PC-3 (cell line): ENCODE results near the gene SLC4A2. TPM values are rescaled to one million over a fixed set of nuclear protein-coding genes. Genes with fewer than 3 reads are reported as not detected.

Source experiments
- ATAC-seq: fragments of 200-7000 bp; cut with Tn5 transposase; 2 replicates; pipeline ENCODE4 v1.9.1; 2020; ENCODE audit warnings: mild to moderate bottlenecking, moderate library complexity
- BruUV-seq: library from RNA; stranded (reverse); fragments of 400-500 nt; replicated peaks from 2 replicates; lab custom pipeline; 2021; lab: Mats Ljungman, UMichigan
- CTCF ChIA-PET: fragments of 300-600 bp; sonication (Branson Sonifier 250); formaldehyde crosslinking; loops from one replicate; lab custom pipeline; 2022; ENCODE audit warnings: antibody characterized with exemption; lab: Charles Lee
- POLR2A ChIA-PET: fragments of 300-600 bp; sonication (Branson Sonifier 250); formaldehyde crosslinking; loops from one replicate; lab custom pipeline; 2022; ENCODE audit warnings: antibody characterized with exemption; ENCODE audit not compliant: unreplicated experiment; lab: Charles Lee
- DNase-seq: peaks from one replicate; pipeline ENCODE4 v3.0.0-alpha.2; 2015
- H2AFZ ChIP-seq: fragments of 300-600 bp; sonication (generic); 2 replicates; pipeline ENCODE4 v1.6.0; 2016; ENCODE audit warnings: antibody characterized with exemption, low read length
- H3F3A ChIP-seq: fragments of 300-600 bp; sonication (generic); one replicate; pipeline ENCODE4 v1.6.0; 2017; ENCODE audit warnings: antibody characterized with exemption, low read length, control low read depth, mild to moderate bottlenecking; ENCODE audit not compliant: unreplicated experiment
- H3K27ac ChIP-seq: fragments of 300-600 bp; sonication (generic); 2 replicates; pipeline ENCODE4 v1.5.1; 2016; ENCODE audit warnings: mild to moderate bottlenecking, low read length
- H3K27me3 ChIP-seq: fragments of 300-600 bp; sonication (generic); 2 replicates; pipeline ENCODE4 v1.6.1; 2016; ENCODE audit warnings: low read length, mixed read lengths
- H3K36me3 ChIP-seq: fragments of 300-600 bp; sonication (generic); 2 replicates; pipeline ENCODE4 v1.6.1; 2016; ENCODE audit warnings: low read depth, mixed run types, low read length, mixed read lengths
- H3K4me1 ChIP-seq: fragments of 300-600 bp; sonication (generic); 2 replicates; pipeline ENCODE4 v1.5.1; 2016; ENCODE audit warnings: low read length; ENCODE audit not compliant: insufficient read depth
- H3K4me2 ChIP-seq: fragments of 300-600 bp; sonication (generic); 2 replicates; pipeline ENCODE4 v1.6.0; 2016; ENCODE audit warnings: low read length
- H3K4me3 ChIP-seq: fragments of 300-600 bp; sonication (generic); 2 replicates; pipeline ENCODE4 v1.5.1; 2016; ENCODE audit warnings: mild to moderate bottlenecking, low read length, mixed read lengths
- H3K79me2 ChIP-seq: fragments of 300-600 bp; sonication (generic); 2 replicates; pipeline ENCODE4 v1.6.1; 2017; ENCODE audit warnings: low read length, mixed read lengths
- H3K9ac ChIP-seq: fragments of 300-600 bp; sonication (generic); 2 replicates; pipeline ENCODE4 v1.6.0; 2016; ENCODE audit warnings: mild to moderate bottlenecking, low read length
- H3K9me2 ChIP-seq: fragments of 300-600 bp; sonication (generic); replicated peaks from 2 replicates; pipeline ENCODE4 v1.6.1; 2016; ENCODE audit warnings: mixed run types, low read length, mixed read lengths
- H3K9me3 ChIP-seq: fragments of 300-600 bp; sonication (generic); 2 replicates; pipeline ENCODE4 v1.6.1; 2016; ENCODE audit warnings: low read length, mixed read lengths
- H4K20me1 ChIP-seq: fragments of 300-600 bp; sonication (generic); 2 replicates; pipeline ENCODE4 v1.6.1; 2016; ENCODE audit warnings: low read length, mixed read lengths
- CTCF ChIP-seq: fragments of 300-600 bp; sonication (generic); conservative IDR thresholded peaks from 2 replicates; pipeline ENCODE4 v1.5.1; 2017; ENCODE audit warnings: antibody characterized with exemption, low read depth, mild to moderate bottlenecking, low read length
- EZH2 ChIP-seq: fragments of 300-600 bp; sonication (generic); IDR thresholded peaks from one replicate; pipeline ENCODE4 v1.6.1; 2017; ENCODE audit warnings: antibody characterized with exemption, mild to moderate bottlenecking, low read length; ENCODE audit not compliant: unreplicated experiment
- EZH2phosphoT487 ChIP-seq: fragments of 300-600 bp; sonication (generic); IDR thresholded peaks from 2 replicates; pipeline ENCODE4 v1.6.1; 2018; ENCODE audit warnings: mild to moderate bottlenecking, antibody characterized with exemption, low read length, borderline replicate concordance
- intact Hi-C: fragments of 100-400 bp; cut with micrococcal nuclease; formaldehyde crosslinking; loops from 2 replicates; pipeline ENCODE4 v1.9.0; 2023
- total RNA-seq: library from RNA; depleted of rRNA; stranded (reverse); fragments of >200 nt; gene quantifications from 2 replicates; pipeline ENCODE4 v1.2.3, GENCODE V29; 2014

Gene SLC4A2
- total RNA-seq, 1 experiment from 2014 or later, result 284 TPM

- Histone ChIP-seq H3K27me3 (no peaks in the 10 kb centered on the region), H3K4me3 (no peak overlapping the region), H3K79me2 (no peaks in the 10 kb centered on the region), H3K9me3 (no peaks in the 10 kb centered on the region), H3K36me3 (no peaks in the 10 kb centered on the region), H3K9ac (no peak overlapping the region), H3K9me2 (no peaks in the 10 kb centered on the region), H3K4me1 (0 out of 2 replicates have a peak, but pooled peaks cover 3% of the 10 kb centered on the region), H3K27ac (no peak overlapping the region), H2AFZ (no peak overlapping the region), H3F3A (no peaks in the 10 kb centered on the region), H4K20me1 (no peaks in the 10 kb centered on the region), H3K4me2 (no peak overlapping the region)
- TSS peak; percentile 18 for BruUV-seq
- DNase-seq (no peak), ATAC-seq (no peak)
- intact Hi-C loops, result no loop called here
- CTCF ChIA-PET, result no interaction called here
- POLR2A ChIA-PET, result no interaction called here
- TF ChIP-seq EZH2phosphoT487 (no peak), EZH2 (no peak), CTCF (no peak)
Measured at GRCh38 chr7:151012031-151012692, 47.2 kb upstream of the SLC4A2 start.

GRCh38 chr7:151012911-151013347 is 46.5 kb upstream of the SLC4A2 start:
- Histone ChIP-seq H3F3A (no peaks in the 10 kb centered on the region), H4K20me1 (no peaks in the 10 kb centered on the region), H3K27me3 (no peaks in the 10 kb centered on the region), H3K36me3 (no peaks in the 10 kb centered on the region), H2AFZ (no peak overlapping the region), H3K27ac (no peak overlapping the region), H3K4me2 (peak overlapping the region; percentile 81; the same call in 1 of the 2 replicates), H3K4me1 (peaks cover 5% of the 10 kb centered on the region; the same call in 1 of the 2 replicates), H3K9me2 (no peaks in the 10 kb centered on the region), H3K9ac (no peak overlapping the region), H3K4me3 (no peak overlapping the region), H3K79me2 (no peaks in the 10 kb centered on the region), H3K9me3 (no peaks in the 10 kb centered on the region)
- POLR2A ChIA-PET, result no interaction called here
- peak; percentile 49 for ATAC-seq
- intact Hi-C loops, result no loop called here
- DNase-seq, result peak; percentile 35
- TF ChIP-seq CTCF (peak; percentile 63), EZH2 (no peak)
- CTCF ChIA-PET, result no interaction called here
- BruUV-seq, result no TSS peak

GRCh38 chr7:151013356-151013732 is 46.0 kb upstream of the SLC4A2 start:
- no peak overlapping the region; the same call in 1 of the 2 replicates for H3K4me3 ChIP-seq
- no peak for DNase-seq
- H2AFZ ChIP-seq, result no peak overlapping the region
- ChIA-PET POLR2A (interaction anchor here (0.6 kb wide), 1 partner anchor 67 kb away, joined by 5 read pairs; the partner anchor contains the start of gene FASTK), CTCF (interaction anchor here (0.7 to 1.2 kb wide), 4 partner anchors 11 to 81 kb away, joined by 3 to 11 read pairs (median 7); partner anchors contain the start of gene ATG9B)
- H3K9me3 ChIP-seq, result no peaks in the 10 kb centered on the region
- BruUV-seq, result no TSS peak
- peak overlapping the region; percentile 81 for H3K4me2 ChIP-seq
- no peaks in the 10 kb centered on the region for H3K79me2 ChIP-seq
- no peak overlapping the region for H3K27ac ChIP-seq
- ATAC-seq, result peak; percentile 8
- H3K9ac ChIP-seq, result no peak overlapping the region
- peaks cover 8% of the 10 kb centered on the region; the same call in 1 of the 2 replicates for H3K4me1 ChIP-seq
- no peaks in the 10 kb centered on the region for H3K27me3 ChIP-seq
- no peaks in the 10 kb centered on the region for H4K20me1 ChIP-seq
- no peaks in the 10 kb centered on the region for H3K9me2 ChIP-seq
- no peaks in the 10 kb centered on the region for H3F3A ChIP-seq
- no peaks in the 10 kb centered on the region for H3K36me3 ChIP-seq
- TF ChIP-seq CTCF (no peak), EZH2 (no peak), EZH2phosphoT487 (no peak)
- intact Hi-C loops, result no loop called here
